ENCODE data around the gene CCDC8.

DNA sequence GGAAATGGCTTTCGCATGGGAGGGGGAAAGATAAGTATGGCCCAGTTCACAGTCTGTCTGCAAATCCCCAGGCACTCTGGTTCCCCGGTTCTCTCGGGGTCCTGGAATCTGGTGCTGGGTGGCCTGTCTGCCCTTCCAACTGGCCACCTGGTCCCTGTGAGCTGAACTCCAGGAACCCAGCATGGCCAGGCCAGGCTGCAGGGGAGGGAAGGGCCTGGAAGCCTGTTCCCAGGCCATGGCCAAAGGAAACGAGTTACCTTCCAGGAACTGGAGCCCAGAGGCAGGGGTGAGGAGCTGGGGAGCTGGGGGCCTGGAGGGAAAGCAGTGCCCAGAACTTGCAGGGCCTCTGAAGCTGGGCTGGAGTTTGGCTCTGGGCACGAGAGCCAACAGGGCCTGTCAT is 34.5 kb upstream of the CCDC8 start:
- TF ChIP-seq POLR2A (IDR thresholded peaks at IDR 0.05) = no peak
- TF ChIP-seq, protein P1, sequence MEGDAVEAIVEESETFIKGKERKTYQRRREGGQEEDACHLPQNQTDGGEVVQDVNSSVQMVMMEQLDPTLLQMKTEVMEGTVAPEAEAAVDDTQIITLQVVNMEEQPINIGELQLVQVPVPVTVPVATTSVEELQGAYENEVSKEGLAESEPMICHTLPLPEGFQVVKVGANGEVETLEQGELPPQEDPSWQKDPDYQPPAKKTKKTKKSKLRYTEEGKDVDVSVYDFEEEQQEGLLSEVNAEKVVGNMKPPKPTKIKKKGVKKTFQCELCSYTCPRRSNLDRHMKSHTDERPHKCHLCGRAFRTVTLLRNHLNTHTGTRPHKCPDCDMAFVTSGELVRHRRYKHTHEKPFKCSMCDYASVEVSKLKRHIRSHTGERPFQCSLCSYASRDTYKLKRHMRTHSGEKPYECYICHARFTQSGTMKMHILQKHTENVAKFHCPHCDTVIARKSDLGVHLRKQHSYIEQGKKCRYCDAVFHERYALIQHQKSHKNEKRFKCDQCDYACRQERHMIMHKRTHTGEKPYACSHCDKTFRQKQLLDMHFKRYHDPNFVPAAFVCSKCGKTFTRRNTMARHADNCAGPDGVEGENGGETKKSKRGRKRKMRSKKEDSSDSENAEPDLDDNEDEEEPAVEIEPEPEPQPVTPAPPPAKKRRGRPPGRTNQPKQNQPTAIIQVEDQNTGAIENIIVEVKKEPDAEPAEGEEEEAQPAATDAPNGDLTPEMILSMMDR (IDR thresholded peaks at IDR 0.05 in 8 of 11, conservative IDR thresholded peaks at IDR 0.05 in 3 of 11) = no peak
- no peak for TF ChIP-seq POLR2AphosphoS5 (IDR thresholded peaks at IDR 0.05)
